A549 (cell line): Measurements from ENCODE around the gene CNTNAP5. TPM values are rescaled to one million over a fixed set of nuclear protein-coding genes. Genes with fewer than 3 reads are reported as not detected.

ENCODE experiments used
- ATAC-seq, 2 experiments: fragments of 200-7000 bp in 1 of 2; fragments of >200 bp in 1 of 2; cut with Nextera tagmentation in 1 of 2; cut with Tn5 transposase in 1 of 2; 3 replicates each; pipeline versions ENCODE4 v1.8.0 to v1.9.1; 2018 to 2020; ENCODE audit warnings: mild to moderate bottlenecking in 1 of 2, moderate library complexity in 1 of 2
- CTCF ChIA-PET: fragments of 300-600 bp; sonication (Branson Sonifier 250); formaldehyde crosslinking; extraction: SDS; loops from one replicate; lab custom pipeline; 2021; ENCODE audit warnings: antibody characterized with exemption, inconsistent platforms; lab: Yijun Ruan, JAX
- POLR2A ChIA-PET: fragments of 350-600 bp; formaldehyde crosslinking; extraction: SDS; loops from one replicate; lab custom pipeline; 2021; ENCODE audit warnings: antibody characterized with exemption, inconsistent platforms; lab: Yijun Ruan, JAX
- DNase-seq, 2 experiments: peaks; one replicate each; pipeline versions ENCODE4 v3.0.0 to v3.0.0-alpha.2; 2011 to 2016; ENCODE audit warnings: low read depth in 1 of 2, low spot score in 1 of 2
- FAIRE-seq: peaks from 2 replicates; lab custom pipeline; 2011; peaks lifted over from hg19 to GRCh38; lab: Jason Lieb, UNC
- H3K27ac ChIP-seq, 2 experiments: fragments of >200 bp; sonication (Bioruptor Twin); formaldehyde crosslinking; 3 replicates each; pipeline ENCODE4 v1.5.1; 2016 to 2017
- H3K4me1 ChIP-seq: fragments of >200 bp; sonication (Bioruptor Twin); formaldehyde crosslinking; 3 replicates; pipeline ENCODE4 v1.6.1; 2016
- H3K4me2 ChIP-seq: fragments of >200 bp; sonication (Bioruptor Twin); formaldehyde crosslinking; 3 replicates; pipeline ENCODE4 v1.6.1; 2016
- H3K4me3 ChIP-seq: fragments of >200 bp; sonication (Bioruptor Twin); formaldehyde crosslinking; 3 replicates; pipeline ENCODE4 v1.5.1; 2016
- H3K9me3 ChIP-seq: fragments of >200 bp; sonication (Bioruptor Twin); formaldehyde crosslinking; 3 replicates; pipeline ENCODE4 v1.6.1; 2016
- BHLHE40 ChIP-seq: IDR thresholded peaks from 2 replicates; pipeline ENCODE4 v1.6.1; 2012; ENCODE audit warnings: low read depth, low read length, inconsistent platforms
- CBX2 ChIP-seq: fragments of 200-600 bp; sonication (generic); IDR thresholded peaks from 2 replicates; pipeline ENCODE4 v1.6.1; 2016; ENCODE audit warnings: low read depth, mild to moderate bottlenecking, borderline replicate concordance
- CBX8 ChIP-seq: fragments of 200-600 bp; sonication (generic); IDR thresholded peaks from 2 replicates; pipeline ENCODE4 v1.6.1; 2016
- CEBPB ChIP-seq, 2 experiments: fragments of >200 bp in 1 of 2; sonication (Bioruptor Twin) in 1 of 2; formaldehyde crosslinking in 1 of 2; IDR thresholded peaks; 2 replicates each; pipeline ENCODE4 v1.6.1; 2012 to 2016
- ESRRA ChIP-seq: fragments of 150-350 bp; IDR thresholded peaks from 2 replicates; pipeline ENCODE4 v1.6.1; 2014; ENCODE audit warnings: mild to moderate bottlenecking, low read length, borderline replicate concordance
- FOSL2 ChIP-seq, 2 experiments: fragments of 450-650 bp in 1 of 2; fragments of >200 bp in 1 of 2; sonication (Bioruptor Twin) in 1 of 2; formaldehyde crosslinking; IDR thresholded peaks; 2 replicates each; pipeline versions ENCODE4 v1.5.0 to v1.6.1; 2016 to 2020; ENCODE audit warnings: mild to moderate bottlenecking in 1 of 2, moderate library complexity in 1 of 2
- GATA3 ChIP-seq: IDR thresholded peaks from 2 replicates; pipeline ENCODE4 v1.6.1; 2012; ENCODE audit warnings: borderline replicate concordance
- HOXB13 ChIP-seq: fragments of 250-450 bp; sonication (Bioruptor Pico); IDR thresholded peaks from 2 replicates; pipeline ENCODE4 v1.5.0; 2020; ENCODE audit warnings: low read depth, mild to moderate bottlenecking, moderate library complexity
- HOXB5 ChIP-seq: fragments of 250-450 bp; sonication (Bioruptor Pico); IDR thresholded peaks from 2 replicates; pipeline ENCODE4 v1.5.0; 2020; ENCODE audit warnings: mild to moderate bottlenecking, moderate library complexity
- JUN ChIP-seq, 2 experiments: fragments of >200 bp; sonication (Bioruptor Twin); formaldehyde crosslinking; IDR thresholded peaks; 2 replicates in 1 of 2; 3 replicates in 1 of 2; pipeline ENCODE4 v1.6.1; 2016 to 2017
- JUNB ChIP-seq: fragments of >200 bp; sonication (Bioruptor Twin); formaldehyde crosslinking; IDR thresholded peaks from 2 replicates; pipeline ENCODE4 v1.6.1; 2016
- MAFK ChIP-seq: fragments of 450-650 bp; IDR thresholded peaks from 2 replicates; pipeline ENCODE4 v1.6.1; 2014; ENCODE audit not compliant: partially characterized antibody
- MAZ ChIP-seq: fragments of 150-350 bp; IDR thresholded peaks from 2 replicates; pipeline ENCODE4 v1.6.1; 2014; ENCODE audit warnings: antibody characterized with exemption, low read depth, low read length, borderline replicate concordance
- NFE2L2 ChIP-seq: fragments of 150-350 bp; conservative IDR thresholded peaks from 2 replicates; pipeline ENCODE4 v1.6.1; 2014; ENCODE audit warnings: low read length
- TP53 ChIP-seq: fragments of 250-450 bp; sonication (Bioruptor Pico); IDR thresholded peaks from 2 replicates; pipeline ENCODE4 v1.5.0; 2021; ENCODE audit warnings: mild to moderate bottlenecking, moderate library complexity
- ZC3H11A ChIP-seq: fragments of 450-650 bp; IDR thresholded peaks from 2 replicates; pipeline ENCODE4 v1.6.1; 2014; ENCODE audit warnings: antibody characterized with exemption, mild to moderate bottlenecking
- ZNF302 ChIP-seq: fragments of 250-450 bp; sonication (Bioruptor Pico); IDR thresholded peaks from 2 replicates; pipeline ENCODE4 v1.9.0; 2021; ENCODE audit warnings: inconsistent platforms, mild to moderate bottlenecking, moderate library complexity
- WGBS: methylation state at CpG from one replicate; pipeline ENCODE4 v1.1.6; 2017; ENCODE audit errors: missing lambda C conversion rate; 5-methylcytosine and 5-hydroxymethylcytosine counted together
- polyA plus RNA-seq, 4 experiments: library from polyadenylated mRNA; depleted of rRNA in 3 of 4; stranded (reverse); fragments of >200 nt; fragmentation: RNase III in 1 of 4; extraction: RNeasy Plus Mini Kit Qiagen cat#74134 plus additional on column Dnase treatment in 1 of 4; gene quantifications; 2 replicates in 3 of 4; 3 replicates in 1 of 4; pipeline ENCODE4 v1.2.3, GENCODE V29; 2011 to 2017
- TF ChIP-seq, protein P1 (sequence below): IDR thresholded peaks from 2 replicates; pipeline ENCODE4 v1.6.1; 2012
- TF ChIP-seq, protein P2 (sequence below): IDR thresholded peaks from 2 replicates; pipeline ENCODE4 v1.6.1; 2012; ENCODE audit warnings: low read depth, borderline replicate concordance
- TF ChIP-seq, protein P3 (sequence below): fragments of 250-450 bp; sonication (Bioruptor Pico); IDR thresholded peaks from 2 replicates; pipeline ENCODE4 v1.5.0; 2021; ENCODE audit warnings: mild to moderate bottlenecking, moderate library complexity, borderline replicate concordance
- TF ChIP-seq, protein P4 (sequence below): IDR thresholded peaks from 2 replicates; pipeline ENCODE4 v1.6.1; 2012
- TF ChIP-seq, protein P5 (sequence below): fragments of 450-650 bp; IDR thresholded peaks from 2 replicates; pipeline ENCODE4 v1.6.1; 2014; ENCODE audit warnings: antibody characterized with exemption
- TF ChIP-seq, protein P6 (sequence below): fragments of 150-350 bp; IDR thresholded peaks from 2 replicates; pipeline ENCODE4 v1.6.1; 2014; ENCODE audit warnings: low read depth, mild to moderate bottlenecking, low read length
- TF ChIP-seq, protein P7 (sequence below): fragments of >200 bp; sonication (Bioruptor Twin); formaldehyde crosslinking; IDR thresholded peaks from 3 replicates; pipeline ENCODE4 v1.5.1; 2016

The CNTNAP5 gene
- polyA plus RNA-seq, 2 of the 4 experiments (the other 2 are of a cell fraction) = not detected

DNA sequence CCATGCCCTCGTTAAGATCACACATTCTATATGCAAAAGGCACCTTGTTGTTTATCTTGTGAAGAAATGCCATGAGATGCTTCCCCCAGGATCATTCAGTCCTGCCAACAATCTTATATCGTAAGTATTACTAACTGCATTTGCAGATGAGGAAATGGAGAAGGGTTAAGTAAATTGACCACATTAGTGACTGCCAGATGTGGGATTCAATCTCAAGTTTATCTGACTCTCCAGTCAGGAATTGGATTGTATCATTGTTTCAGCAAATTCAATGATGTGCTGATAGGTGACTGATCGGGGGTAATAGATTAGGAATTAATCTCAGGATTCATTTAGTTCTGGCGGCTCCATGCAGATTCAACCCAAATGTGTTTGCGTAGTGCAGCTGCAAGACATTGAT lies 106.2 kb downstream of the CNTNAP5 start:
- POLR2A ChIA-PET = no interaction called here

DNA sequence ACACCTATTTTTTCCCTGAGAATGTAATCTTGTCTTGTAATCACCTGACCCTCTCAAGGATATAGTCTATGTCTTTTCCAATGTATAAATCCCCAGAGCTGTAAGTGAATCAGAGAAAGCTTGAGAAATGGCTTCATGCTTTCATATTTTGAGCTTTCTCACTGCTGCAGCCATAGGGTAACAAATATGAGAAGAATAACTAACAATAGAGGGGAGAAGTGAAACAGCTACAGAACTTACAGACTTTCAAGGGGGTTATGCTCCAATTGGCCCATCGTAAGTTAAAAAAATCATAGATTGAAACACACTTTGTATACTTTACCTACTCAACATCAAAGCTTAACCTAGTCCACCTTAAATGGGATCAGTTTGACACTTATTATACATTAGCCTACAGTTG lies 111.0 kb downstream of the CNTNAP5 start:
- Histone ChIP-seq H3K4me2 (no peak overlapping the region), H3K4me3 (no peak overlapping the region), H3K4me1 (no peaks in the 10 kb centered on the region), H3K9me3 (no peaks in the 10 kb centered on the region), H3K27ac (no peak overlapping the region)
- POLR2A ChIA-PET = no interaction called here
- FAIRE-seq (no peak), ATAC-seq (no peak), DNase-seq (no peak)
- TF ChIP-seq CBX8 = no peak
- TF ChIP-seq ESRRA = no peak
- no peak for TF ChIP-seq BHLHE40
- no peak for TF ChIP-seq GATA3
- TF ChIP-seq, protein P1, sequence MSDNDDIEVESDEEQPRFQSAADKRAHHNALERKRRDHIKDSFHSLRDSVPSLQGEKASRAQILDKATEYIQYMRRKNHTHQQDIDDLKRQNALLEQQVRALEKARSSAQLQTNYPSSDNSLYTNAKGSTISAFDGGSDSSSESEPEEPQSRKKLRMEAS = no peak
- no peak for TF ChIP-seq HOXB5 (CRISPR knock-in tag)
- no peak for TF ChIP-seq JUN (IDR thresholded peaks at IDR 0.05)
- TF ChIP-seq HOXB13 = no peak
- no peak for TF ChIP-seq ZNF302
- no peak for TF ChIP-seq MAFK
- no peak for TF ChIP-seq MAZ
- TF ChIP-seq, protein P2, sequence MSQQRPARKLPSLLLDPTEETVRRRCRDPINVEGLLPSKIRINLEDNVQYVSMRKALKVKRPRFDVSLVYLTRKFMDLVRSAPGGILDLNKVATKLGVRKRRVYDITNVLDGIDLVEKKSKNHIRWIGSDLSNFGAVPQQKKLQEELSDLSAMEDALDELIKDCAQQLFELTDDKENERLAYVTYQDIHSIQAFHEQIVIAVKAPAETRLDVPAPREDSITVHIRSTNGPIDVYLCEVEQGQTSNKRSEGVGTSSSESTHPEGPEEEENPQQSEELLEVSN = no peak
- TF ChIP-seq CBX2 = no peak
- WGBS = 4% methylated on average over 1 of the region's 1 CpG
- CTCF ChIA-PET = no interaction called here

More for the DNA sequence above, 106.2 kb downstream of the CNTNAP5 start:
- TF ChIP-seq, protein P3, sequence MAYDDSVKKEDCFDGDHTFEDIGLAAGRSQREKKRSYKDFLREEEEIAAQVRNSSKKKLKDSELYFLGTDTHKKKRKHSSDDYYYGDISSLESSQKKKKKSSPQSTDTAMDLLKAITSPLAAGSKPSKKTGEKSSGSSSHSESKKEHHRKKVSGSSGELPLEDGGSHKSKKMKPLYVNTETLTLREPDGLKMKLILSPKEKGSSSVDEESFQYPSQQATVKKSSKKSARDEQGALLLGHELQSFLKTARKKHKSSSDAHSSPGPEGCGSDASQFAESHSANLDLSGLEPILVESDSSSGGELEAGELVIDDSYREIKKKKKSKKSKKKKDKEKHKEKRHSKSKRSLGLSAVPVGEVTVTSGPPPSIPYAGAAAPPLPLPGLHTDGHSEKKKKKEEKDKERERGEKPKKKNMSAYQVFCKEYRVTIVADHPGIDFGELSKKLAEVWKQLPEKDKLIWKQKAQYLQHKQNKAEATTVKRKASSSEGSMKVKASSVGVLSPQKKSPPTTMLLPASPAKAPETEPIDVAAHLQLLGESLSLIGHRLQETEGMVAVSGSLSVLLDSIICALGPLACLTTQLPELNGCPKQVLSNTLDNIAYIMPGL (CRISPR knock-in tag) = no peak
- TF ChIP-seq ZNF302 (no peak), JUNB (no peak), FOSL2 (IDR thresholded peaks at IDR 0.05) (no peak), FOSL2 (CRISPR knock-in tag; IDR thresholded peaks at IDR 0.05) (no peak), TP53 (CRISPR knock-in tag) (no peak), JUN (IDR thresholded peaks at IDR 0.05) (no peak), ZC3H11A (no peak), CEBPB (IDR thresholded peaks at IDR 0.05) (no peak), BHLHE40 (no peak), NFE2L2 (no peak)
- TF ChIP-seq, protein P4, sequence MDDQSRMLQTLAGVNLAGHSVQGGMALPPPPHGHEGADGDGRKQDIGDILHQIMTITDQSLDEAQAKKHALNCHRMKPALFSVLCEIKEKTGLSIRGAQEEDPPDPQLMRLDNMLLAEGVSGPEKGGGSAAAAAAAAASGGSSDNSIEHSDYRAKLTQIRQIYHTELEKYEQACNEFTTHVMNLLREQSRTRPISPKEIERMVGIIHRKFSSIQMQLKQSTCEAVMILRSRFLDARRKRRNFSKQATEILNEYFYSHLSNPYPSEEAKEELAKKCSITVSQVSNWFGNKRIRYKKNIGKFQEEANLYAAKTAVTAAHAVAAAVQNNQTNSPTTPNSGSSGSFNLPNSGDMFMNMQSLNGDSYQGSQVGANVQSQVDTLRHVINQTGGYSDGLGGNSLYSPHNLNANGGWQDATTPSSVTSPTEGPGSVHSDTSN = no peak
- TF ChIP-seq, protein P2 = no peak
- TF ChIP-seq, protein P5, sequence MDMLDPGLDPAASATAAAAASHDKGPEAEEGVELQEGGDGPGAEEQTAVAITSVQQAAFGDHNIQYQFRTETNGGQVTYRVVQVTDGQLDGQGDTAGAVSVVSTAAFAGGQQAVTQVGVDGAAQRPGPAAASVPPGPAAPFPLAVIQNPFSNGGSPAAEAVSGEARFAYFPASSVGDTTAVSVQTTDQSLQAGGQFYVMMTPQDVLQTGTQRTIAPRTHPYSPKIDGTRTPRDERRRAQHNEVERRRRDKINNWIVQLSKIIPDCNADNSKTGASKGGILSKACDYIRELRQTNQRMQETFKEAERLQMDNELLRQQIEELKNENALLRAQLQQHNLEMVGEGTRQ = no peak
- TF ChIP-seq, protein P6, sequence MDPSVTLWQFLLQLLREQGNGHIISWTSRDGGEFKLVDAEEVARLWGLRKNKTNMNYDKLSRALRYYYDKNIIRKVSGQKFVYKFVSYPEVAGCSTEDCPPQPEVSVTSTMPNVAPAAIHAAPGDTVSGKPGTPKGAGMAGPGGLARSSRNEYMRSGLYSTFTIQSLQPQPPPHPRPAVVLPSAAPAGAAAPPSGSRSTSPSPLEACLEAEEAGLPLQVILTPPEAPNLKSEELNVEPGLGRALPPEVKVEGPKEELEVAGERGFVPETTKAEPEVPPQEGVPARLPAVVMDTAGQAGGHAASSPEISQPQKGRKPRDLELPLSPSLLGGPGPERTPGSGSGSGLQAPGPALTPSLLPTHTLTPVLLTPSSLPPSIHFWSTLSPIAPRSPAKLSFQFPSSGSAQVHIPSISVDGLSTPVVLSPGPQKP = no peak
- TF ChIP-seq, protein P7, sequence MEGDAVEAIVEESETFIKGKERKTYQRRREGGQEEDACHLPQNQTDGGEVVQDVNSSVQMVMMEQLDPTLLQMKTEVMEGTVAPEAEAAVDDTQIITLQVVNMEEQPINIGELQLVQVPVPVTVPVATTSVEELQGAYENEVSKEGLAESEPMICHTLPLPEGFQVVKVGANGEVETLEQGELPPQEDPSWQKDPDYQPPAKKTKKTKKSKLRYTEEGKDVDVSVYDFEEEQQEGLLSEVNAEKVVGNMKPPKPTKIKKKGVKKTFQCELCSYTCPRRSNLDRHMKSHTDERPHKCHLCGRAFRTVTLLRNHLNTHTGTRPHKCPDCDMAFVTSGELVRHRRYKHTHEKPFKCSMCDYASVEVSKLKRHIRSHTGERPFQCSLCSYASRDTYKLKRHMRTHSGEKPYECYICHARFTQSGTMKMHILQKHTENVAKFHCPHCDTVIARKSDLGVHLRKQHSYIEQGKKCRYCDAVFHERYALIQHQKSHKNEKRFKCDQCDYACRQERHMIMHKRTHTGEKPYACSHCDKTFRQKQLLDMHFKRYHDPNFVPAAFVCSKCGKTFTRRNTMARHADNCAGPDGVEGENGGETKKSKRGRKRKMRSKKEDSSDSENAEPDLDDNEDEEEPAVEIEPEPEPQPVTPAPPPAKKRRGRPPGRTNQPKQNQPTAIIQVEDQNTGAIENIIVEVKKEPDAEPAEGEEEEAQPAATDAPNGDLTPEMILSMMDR = no peak
- Histone ChIP-seq H3K9me3 (no peaks in the 10 kb centered on the region), H3K4me1 (no peaks in the 10 kb centered on the region), H3K4me3 (no peak overlapping the region), H3K4me2 (no peak overlapping the region), H3K27ac (no peak overlapping the region)
- ATAC-seq (no peak), DNase-seq (no peak), FAIRE-seq (no peak)
- WGBS = 15% methylated on average over 5 of the region's 5 CpGs
- CTCF ChIA-PET = no interaction called here
